ENCODE measurements around the gene JMY.

GRCh38 chr5:79224286-79224984, 11.5 kb upstream of the JMY start:
- TF ChIP-seq POLR2A (IDR thresholded peaks at IDR 0.05; ENCODE audit: borderline replicate concordance, extremely low read depth, insufficient read depth, insufficient read length) (no peak), SP1 (IDR thresholded peaks at IDR 0.05; ENCODE audit: low read depth) (no peak), RAD21 (IDR thresholded peaks at IDR 0.05; ENCODE audit: low read depth) (no peak), CTCF (IDR thresholded peaks at IDR 0.05 in 2 of 3, conservative IDR thresholded peaks at IDR 0.05 in 1 of 3; ENCODE audit: borderline replicate concordance in 1 of 3, insufficient read depth in 1 of 3, low read depth in 2 of 3, low read length in 2 of 3) (no peak), SRF (IDR thresholded peaks at IDR 0.05; ENCODE audit: low read depth) (no peak), POLR2AphosphoS5 (IDR thresholded peaks at IDR 0.05; ENCODE audit: low read depth, low read length) (no peak), CEBPB (IDR thresholded peaks at IDR 0.05; ENCODE audit: low read depth) (no peak), EGR1 (IDR thresholded peaks at IDR 0.05; ENCODE audit: low read depth) (no peak), ZNF274 (IDR thresholded peaks at IDR 0.05; ENCODE audit: low read depth, low read length) (no peak), EZH2phosphoT487 (IDR thresholded peaks at IDR 0.05; ENCODE audit: borderline replicate concordance) (no peak)

Data from HCT116 (cell line).